VCaP (cell line): Measurements from ENCODE around the gene ERN1.

Experiments
- H3K27ac ChIP-seq: fragments of 450-650 bp; 2 replicates; pipeline ENCODE4 v1.5.1; 2017
- CTCF ChIP-seq: fragments of 450-650 bp; conservative IDR thresholded peaks from 2 replicates; pipeline ENCODE4 v1.5.1; 2017; ENCODE audit warnings: mild to moderate bottlenecking, moderate library complexity

Gene ERN1

GRCh38 chr17:64092113-64092512, 37.8 kb downstream of the ERN1 start:
- TF ChIP-seq CTCF = no peak
- no peak overlapping the region for H3K27ac ChIP-seq

GRCh38 chr17:64091571-64091970, 38.4 kb downstream of the ERN1 start:
- no peak for TF ChIP-seq CTCF
- H3K27ac ChIP-seq = no peak overlapping the region

- H3K27ac ChIP-seq = no peak overlapping the region
- no peak for TF ChIP-seq CTCF
Observed at GRCh38 chr17:64091116-64091515, 38.8 kb downstream of the ERN1 start.

- no peak overlapping the region for H3K27ac ChIP-seq
- no peak for TF ChIP-seq CTCF
Observed at GRCh38 chr17:64090144-64090543, 39.8 kb downstream of the ERN1 start.

GRCh38 chr17:64087252-64088005, 42.5 kb downstream of the ERN1 start:
- TF ChIP-seq CTCF = no peak
- H3K27ac ChIP-seq = peak overlapping the region; percentile 13; the same call in 1 of the 2 replicates

- TF ChIP-seq CTCF = no peak
- peak overlapping the region; percentile 97 for H3K27ac ChIP-seq
Observed at GRCh38 chr17:64085650-64086005, 44.3 kb downstream of the ERN1 start.

- peak overlapping the region; percentile 97 for H3K27ac ChIP-seq
- TF ChIP-seq CTCF = no peak
Observed at GRCh38 chr17:64084940-64085649, 44.8 kb downstream of the ERN1 start.
